ENCODE results near the gene PVRIG.
"Not testable (repeated sequence)": the region's sequence is repeated elsewhere in the genome, so short reads cannot be mapped to it uniquely, and the experiment has no call there.

The PVRIG gene

DNA sequence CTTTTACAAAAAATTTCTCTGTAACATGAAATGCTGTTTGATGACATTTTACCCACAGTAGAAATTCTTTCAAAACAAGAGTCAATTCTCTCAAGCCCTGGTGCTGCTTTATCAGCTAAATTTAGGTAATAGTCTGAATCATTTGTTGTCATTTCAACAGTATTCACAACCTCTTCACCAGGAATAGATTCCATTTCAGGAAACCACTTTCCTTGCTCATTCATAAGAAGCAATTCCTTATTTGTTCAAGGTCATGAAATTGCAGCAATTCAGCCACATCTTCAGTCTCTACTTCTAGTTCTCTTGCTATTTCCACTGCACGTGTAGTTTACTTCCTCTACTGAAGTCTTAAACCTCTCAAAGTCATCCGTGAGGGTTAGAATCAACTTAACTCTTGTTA, 28.0 kb upstream of the PVRIG start:
- TF ChIP-seq CTCF (IDR thresholded peaks at IDR 0.05; ENCODE audit: low read depth, low read length) = no peak
- H3K4me3 ChIP-seq (ENCODE audit: low read depth, low read length) = no peak overlapping the region

DNA sequence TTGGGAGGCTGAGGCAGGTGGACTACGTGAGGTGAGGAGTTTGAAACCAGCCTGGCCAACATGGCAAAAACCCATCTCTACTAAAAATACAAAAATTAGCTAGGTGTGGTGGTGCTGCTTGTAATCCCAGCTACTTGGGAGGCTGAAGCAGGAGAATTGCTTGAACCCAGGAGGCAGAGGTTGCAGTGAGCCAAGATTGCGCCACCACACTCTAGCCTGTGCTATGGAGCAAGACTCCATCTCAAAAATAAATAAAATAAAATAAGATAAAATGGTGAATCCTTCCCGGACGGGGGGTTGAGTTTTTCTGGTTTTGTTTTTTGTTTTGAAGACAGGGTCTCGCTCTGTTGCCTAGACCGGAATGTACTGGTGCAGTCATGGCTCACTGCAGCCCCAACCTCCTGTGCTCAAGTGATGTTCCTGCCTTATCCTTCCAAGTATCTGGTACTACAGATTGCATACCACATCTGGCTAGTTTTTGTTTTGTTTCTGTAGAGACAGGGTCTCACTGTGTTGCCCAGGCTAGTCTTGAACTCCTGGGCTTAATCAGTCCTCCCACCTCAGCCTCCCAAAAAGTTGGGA, 27.4 kb upstream of the PVRIG start:
- H3K4me3 ChIP-seq (ENCODE audit: low read depth, low read length) = not testable (repeated sequence)

DNA sequence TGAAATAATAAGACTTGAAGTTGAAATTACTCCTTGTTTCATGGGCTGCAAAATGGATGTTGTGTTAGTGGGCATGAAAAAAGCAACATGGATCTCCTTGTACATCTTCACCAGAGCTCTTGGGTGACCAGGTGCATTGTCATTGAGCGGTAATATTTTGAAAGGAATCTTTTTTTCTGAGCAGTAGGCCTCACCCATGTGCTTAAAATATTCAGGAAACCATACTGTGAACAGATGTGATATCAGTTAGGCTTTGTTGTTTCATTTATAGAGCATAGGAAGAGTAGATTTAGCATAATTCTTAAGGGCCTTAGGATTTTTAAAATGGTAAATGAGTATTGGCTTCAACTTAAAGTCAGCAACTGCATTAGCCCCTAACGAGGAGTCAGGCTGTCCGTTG, 26.8 kb upstream of the PVRIG start:
- no peak for TF ChIP-seq CTCF (IDR thresholded peaks at IDR 0.05; ENCODE audit: low read depth, low read length)
- H3K4me3 ChIP-seq (ENCODE audit: low read depth, low read length) = no peak overlapping the region

GRCh38 chr7:100195222-100195621, 24.5 kb upstream of the PVRIG start:
- no peak overlapping the region for H3K4me3 ChIP-seq (ENCODE audit: low read depth, low read length)

GRCh38 chr7:100195901-100196322, 23.8 kb upstream of the PVRIG start:
- H3K4me3 ChIP-seq (ENCODE audit: low read depth, low read length) = not testable (repeated sequence)

More at GRCh38 chr7:100195222-100195621, 24.5 kb upstream of the PVRIG start:
- TF ChIP-seq CTCF (IDR thresholded peaks at IDR 0.05; ENCODE audit: low read depth, low read length) = no peak

GRCh38 chr7:100198266-100198665, 21.5 kb upstream of the PVRIG start:
- no peak for TF ChIP-seq CTCF (IDR thresholded peaks at IDR 0.05; ENCODE audit: low read depth, low read length)
- no peak overlapping the region for H3K4me3 ChIP-seq (ENCODE audit: low read depth, low read length)

DNA sequence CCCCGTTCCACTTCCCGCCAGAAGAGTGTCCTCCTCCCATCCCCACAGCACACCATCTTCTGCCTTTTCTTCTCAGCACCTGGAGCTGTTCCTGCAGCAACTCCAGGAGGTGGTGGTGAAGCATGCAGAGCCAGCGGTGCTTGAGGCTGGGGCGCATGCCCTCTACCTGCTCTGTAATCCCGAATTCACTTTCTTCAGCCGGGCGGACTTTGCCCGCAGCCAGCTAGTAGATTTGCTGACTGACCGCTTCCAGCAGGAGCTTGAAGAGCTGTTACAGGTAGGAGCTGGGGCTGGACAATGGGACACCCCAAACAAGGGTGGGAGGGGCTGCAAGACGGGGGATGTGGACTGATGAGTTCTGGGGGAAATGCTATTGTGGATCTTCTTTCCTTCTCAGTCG, 19.1 kb upstream of the PVRIG start:
- H3K4me3 ChIP-seq (ENCODE audit: low read depth, low read length) = no peak overlapping the region

DNA sequence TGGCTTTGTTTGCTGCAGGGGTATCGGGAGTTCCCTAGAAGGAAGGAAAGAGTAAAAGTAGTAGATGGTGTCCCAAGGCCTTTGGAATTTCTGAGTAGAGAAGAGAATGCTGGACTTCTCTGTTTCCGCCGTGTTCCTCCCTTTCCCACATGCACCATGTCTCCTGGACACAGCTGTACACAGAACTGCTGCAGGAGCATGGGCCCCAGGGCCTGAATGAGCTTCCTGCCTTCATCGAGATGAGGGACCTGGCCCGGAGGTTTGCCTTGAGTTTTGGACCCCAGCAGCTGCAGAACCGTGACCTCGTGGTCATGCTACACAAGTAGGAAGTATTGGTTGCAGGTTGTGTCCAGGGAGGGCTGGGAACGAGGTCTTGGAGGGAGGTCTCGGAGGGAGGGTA, 15.3 kb upstream of the PVRIG start:
- no peak overlapping the region for H3K4me3 ChIP-seq (ENCODE audit: low read depth, low read length)
- TF ChIP-seq CTCF (IDR thresholded peaks at IDR 0.05; ENCODE audit: low read depth, low read length) = no peak

More for the DNA sequence above, 19.1 kb upstream of the PVRIG start:
- no peak for TF ChIP-seq CTCF (IDR thresholded peaks at IDR 0.05; ENCODE audit: low read depth, low read length)

Data from WI38 (cell line).